PFSK-1 (cell line): ENCODE results near the gene RARRES1.

Experiments used
- FOXP2 ChIP-seq: optimal IDR thresholded peaks from 2 replicates; pipeline ENCODE3; 2011; ENCODE audit warnings: borderline replicate concordance, control low read depth, inconsistent platforms; ENCODE audit not compliant: insufficient read depth; ENCODE audit errors: extremely low read length, extremely low read depth
- POLR2AphosphoS5 ChIP-seq: IDR thresholded peaks from 2 replicates; pipeline ENCODE4 v1.6.1; 2012; ENCODE audit warnings: low read depth, mild to moderate bottlenecking, control low read depth, low read length, moderate library complexity
- REST ChIP-seq, 2 experiments: IDR thresholded peaks; 2 replicates each; pipeline versions ENCODE4 v1.6.1 to v1.8.0; 2011 to 2012; ENCODE audit warnings: low read depth in 2 of 2, low read length in 2 of 2, control low read depth in 1 of 2, inconsistent platforms in 1 of 2, mild to moderate bottlenecking in 1 of 2, moderate library complexity in 1 of 2; ENCODE audit not compliant: insufficient read depth in 1 of 2
- SIN3A ChIP-seq: IDR thresholded peaks from 2 replicates; pipeline ENCODE4 v1.6.1; 2012; ENCODE audit warnings: mild to moderate bottlenecking, low read length, moderate library complexity, borderline replicate concordance; ENCODE audit not compliant: insufficient read depth
- TAF1 ChIP-seq: IDR thresholded peaks from 2 replicates; pipeline ENCODE4 v1.6.1; 2012; ENCODE audit warnings: low read length, control low read depth, borderline replicate concordance; ENCODE audit not compliant: insufficient read depth

- TF ChIP-seq POLR2AphosphoS5 (no peak), TAF1 (no peak), REST (IDR thresholded peaks at IDR 0.05; ENCODE audit: insufficient read depth in 1 of 2, low read depth in 2 of 2, low read length in 2 of 2) (no peak), SIN3A (no peak), FOXP2 (no peak)
Measured at GRCh38 chr3:158685159-158685558, 47.1 kb downstream of the RARRES1 start.
